Adrenal gland (tissue), 5 donors: ENCODE measurements around the gene DLG4.

Experiments used
- CTCF ChIP-seq, 6 experiments: fragments of 450-650 bp in 4 of 6; fragments of 200-600 bp in 2 of 6; sonication (generic) in 1 of 6; IDR thresholded peaks; 1 replicate in 5 of 6; 2 replicates in 1 of 6; pipeline versions ENCODE4 v1.5.1 to v1.8.0; 2016 to 2021; ENCODE audit warnings: antibody characterized with exemption in 6 of 6, mild to moderate bottlenecking in 2 of 6, moderate library complexity in 1 of 6
- POLR2A ChIP-seq, 2 donors: fragments of 450-650 bp; IDR thresholded peaks; one replicate each; pipeline ENCODE4 v1.6.1; 2017; ENCODE audit warnings: antibody characterized with exemption in 2 of 2, mild to moderate bottlenecking in 2 of 2, moderate library complexity in 1 of 2
- donor health status: DM: no; HTN: no; CAD: no.

GRCh38 chr17:7176107-7176840 is 43.4 kb downstream of the DLG4 start:
- TF ChIP-seq CTCF (IDR thresholded peaks at IDR 0.05), result no peak
- no peak for TF ChIP-seq POLR2A (IDR thresholded peaks at IDR 0.05)
